ENCODE results near the gene OLFML1.

- no peak for TF ChIP-seq CTCF (IDR thresholded peaks at IDR 0.05)
- TF ChIP-seq POLR2A (IDR thresholded peaks at IDR 0.05), result no peak
Observed at GRCh38 chr11:7528514-7529049, 43.3 kb downstream of the OLFML1 start.

All from right lobe of liver (tissue), 4 donors.